GM21737 (cell line): ENCODE results near the gene MAGI1.

Experiments used
- ATAC-seq: cut with Tn5 transposase; IDR thresholded peaks from one replicate; pipeline ENCODE4 v1.9.1; 2021; ENCODE audit warnings: mild to moderate bottlenecking, moderate library complexity; ENCODE audit not compliant: unreplicated experiment

MAGI1 gene

GRCh38 chr3:65776494-65776893, 262.2 kb downstream of the MAGI1 start:
- no peak for ATAC-seq

- no peak for ATAC-seq
Observed at GRCh38 chr3:65776081-65776480, 262.6 kb downstream of the MAGI1 start.

GRCh38 chr3:65772758-65773157, 266.0 kb downstream of the MAGI1 start:
- ATAC-seq, result no peak

- ATAC-seq, result no peak
Observed at GRCh38 chr3:65767551-65767950, 271.2 kb downstream of the MAGI1 start.

- no peak for ATAC-seq
Observed at GRCh38 chr3:65762235-65762580, 276.5 kb downstream of the MAGI1 start.

- ATAC-seq, result no peak
Observed at GRCh38 chr3:65761446-65762234, 277.1 kb downstream of the MAGI1 start.

GRCh38 chr3:65758876-65759598, 279.7 kb downstream of the MAGI1 start:
- no peak for ATAC-seq

GRCh38 chr3:65758438-65758837, 280.3 kb downstream of the MAGI1 start:
- ATAC-seq, result no peak

- no peak for ATAC-seq
Observed at GRCh38 chr3:65752636-65753035, 286.1 kb downstream of the MAGI1 start.

- ATAC-seq, result no peak
Observed at GRCh38 chr3:65751123-65751700, 287.5 kb downstream of the MAGI1 start.

GRCh38 chr3:65749066-65749465, 289.7 kb downstream of the MAGI1 start:
- ATAC-seq, result no peak

GRCh38 chr3:65748326-65748725, 290.4 kb downstream of the MAGI1 start:
- no peak for ATAC-seq

GRCh38 chr3:65746848-65747247, 291.9 kb downstream of the MAGI1 start:
- no peak for ATAC-seq

- ATAC-seq, result no peak
Observed at GRCh38 chr3:65745306-65745705, 293.4 kb downstream of the MAGI1 start.

- no peak for ATAC-seq
Observed at GRCh38 chr3:65742914-65743313, 295.8 kb downstream of the MAGI1 start.

GRCh38 chr3:65741540-65741939, 297.2 kb downstream of the MAGI1 start:
- ATAC-seq, result no peak

GRCh38 chr3:65739901-65740541, 298.7 kb downstream of the MAGI1 start:
- ATAC-seq, result no peak

- no peak for ATAC-seq
Observed at GRCh38 chr3:65734792-65735191, 303.9 kb downstream of the MAGI1 start.

GRCh38 chr3:65734382-65734781, 304.3 kb downstream of the MAGI1 start:
- no peak for ATAC-seq

- no peak for ATAC-seq
Observed at GRCh38 chr3:65733459-65733858, 305.3 kb downstream of the MAGI1 start.

- ATAC-seq, result peak; percentile 95
Observed at GRCh38 chr3:65732051-65732935, 306.4 kb downstream of the MAGI1 start.
